Stomach smooth muscle (tissue), 2 donors: ENCODE measurements around the gene SPANXD.
"Not testable (repeated sequence)": the region's sequence is repeated elsewhere in the genome, so short reads cannot be mapped to it uniquely, and the experiment has no call there.

Experiments used
- H3K27ac ChIP-seq: one replicate; pipeline ENCODE4 v1.7.0; 2013; ENCODE audit warnings: mild to moderate bottlenecking, low read length, inconsistent platforms
- H3K27me3 ChIP-seq, 2 donors: one replicate each; pipeline ENCODE4 v1.7.0; 2013; ENCODE audit warnings: low read length in 2 of 2; ENCODE audit not compliant: insufficient read depth in 2 of 2, control insufficient read depth in 1 of 2
- H3K36me3 ChIP-seq, 2 donors: one replicate each; pipeline ENCODE4 v1.7.0; 2013; ENCODE audit warnings: low read length in 2 of 2; ENCODE audit not compliant: control insufficient read depth in 2 of 2, insufficient read depth in 2 of 2
- H3K4me1 ChIP-seq: one replicate; pipeline ENCODE4 v1.7.0; 2013; ENCODE audit warnings: low read length; ENCODE audit not compliant: control insufficient read depth, insufficient read depth
- H3K4me3 ChIP-seq, 2 donors: one replicate each; pipeline ENCODE4 v1.7.0; 2013; ENCODE audit warnings: low read length in 2 of 2
- H3K9ac ChIP-seq, 2 donors: one replicate each; pipeline ENCODE4 v1.7.0; 2013; ENCODE audit warnings: low read length in 2 of 2, mild to moderate bottlenecking in 1 of 2
- H3K9me3 ChIP-seq, 2 donors: one replicate each; pipeline ENCODE4 v1.7.0; 2013; ENCODE audit warnings: low read length in 2 of 2; ENCODE audit not compliant: control insufficient read depth in 2 of 2
- donor health status: healthy.
- donor health status: Pancreatic carcinoma.

The SPANXD gene, protein sequence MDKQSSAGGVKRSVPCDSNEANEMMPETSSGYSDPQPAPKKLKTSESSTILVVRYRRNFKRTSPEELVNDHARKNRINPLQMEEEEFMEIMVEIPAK

GRCh38 chrX:141698639-141699038 lies at the start of gene SPANXD:
Gene SPANXD (minus strand): TSS chrX:141698739. CDS start chrX:141698405, 334 bp downstream.
- not testable (repeated sequence) for H3K9ac ChIP-seq, H3K36me3 ChIP-seq, H3K9me3 ChIP-seq, H3K27me3 ChIP-seq, H3K4me3 ChIP-seq, H3K27ac ChIP-seq, H3K4me1 ChIP-seq

- H3K27me3 ChIP-seq, result no peaks in the 10 kb centered on the region
- no peaks in the 10 kb centered on the region for H3K36me3 ChIP-seq
- H3K9me3 ChIP-seq, result no peaks in the 10 kb centered on the region
- H3K4me1 ChIP-seq, result no peaks in the 10 kb centered on the region
- H3K4me3 ChIP-seq, result no peak overlapping the region
- H3K27ac ChIP-seq, result no peak overlapping the region
- H3K9ac ChIP-seq, result no peak overlapping the region
Observed at GRCh38 chrX:141742666-141743065, 44.1 kb upstream of the SPANXD start.

DNA sequence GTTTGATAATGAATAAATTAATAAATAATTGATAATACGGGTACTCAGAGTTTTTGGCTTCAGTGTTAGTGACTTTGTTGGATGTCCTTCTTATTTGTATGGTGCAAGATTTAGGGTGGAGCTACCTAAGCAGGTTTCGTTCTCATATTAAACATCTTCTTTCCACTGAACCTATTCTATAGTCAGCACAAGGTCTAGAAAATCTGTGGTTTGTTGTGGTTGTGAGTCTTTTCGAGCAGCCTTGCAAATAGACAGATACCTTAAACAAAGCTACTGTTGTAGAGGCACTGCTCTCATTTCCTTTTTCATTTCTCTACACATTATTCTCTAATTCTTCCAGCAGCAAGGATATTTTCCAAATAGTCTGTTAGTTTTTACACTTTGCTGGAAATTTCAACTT lies 38.1 kb upstream of the SPANXD start:
- H3K9me3 ChIP-seq, result no peaks in the 10 kb centered on the region
- H3K4me3 ChIP-seq, result no peak overlapping the region
- no peaks in the 10 kb centered on the region for H3K27me3 ChIP-seq
- no peaks in the 10 kb centered on the region for H3K4me1 ChIP-seq
- no peaks in the 10 kb centered on the region for H3K36me3 ChIP-seq
- H3K9ac ChIP-seq, result no peak overlapping the region
- no peak overlapping the region for H3K27ac ChIP-seq

GRCh38 chrX:141733371-141733770 lies 34.8 kb upstream of the SPANXD start:
- Histone ChIP-seq H3K36me3 (no peaks in the 10 kb centered on the region), H3K4me1 (no peaks in the 10 kb centered on the region), H3K4me3 (no peak overlapping the region), H3K9me3 (no peaks in the 10 kb centered on the region), H3K9ac (no peak overlapping the region), H3K27me3 (no peaks in the 10 kb centered on the region), H3K27ac (no peak overlapping the region)

GRCh38 chrX:141732031-141732430 lies 33.5 kb upstream of the SPANXD start:
- Histone ChIP-seq H3K9me3 (no peaks in the 10 kb centered on the region), H3K9ac (no peak overlapping the region), H3K27me3 (no peaks in the 10 kb centered on the region)

GRCh38 chrX:141724186-141724585 lies 25.6 kb upstream of the SPANXD start:
- no peaks in the 10 kb centered on the region for H3K36me3 ChIP-seq
- H3K4me3 ChIP-seq, result no peak overlapping the region
- no peak overlapping the region for H3K9ac ChIP-seq
- H3K4me1 ChIP-seq, result no peaks in the 10 kb centered on the region
- no peaks in the 10 kb centered on the region for H3K9me3 ChIP-seq
- no peak overlapping the region for H3K27ac ChIP-seq
- no peaks in the 10 kb centered on the region for H3K27me3 ChIP-seq

More at GRCh38 chrX:141732031-141732430, 33.5 kb upstream of the SPANXD start:
- Histone ChIP-seq H3K4me1 (no peaks in the 10 kb centered on the region), H3K27ac (no peak overlapping the region), H3K4me3 (no peak overlapping the region), H3K36me3 (no peaks in the 10 kb centered on the region)

DNA sequence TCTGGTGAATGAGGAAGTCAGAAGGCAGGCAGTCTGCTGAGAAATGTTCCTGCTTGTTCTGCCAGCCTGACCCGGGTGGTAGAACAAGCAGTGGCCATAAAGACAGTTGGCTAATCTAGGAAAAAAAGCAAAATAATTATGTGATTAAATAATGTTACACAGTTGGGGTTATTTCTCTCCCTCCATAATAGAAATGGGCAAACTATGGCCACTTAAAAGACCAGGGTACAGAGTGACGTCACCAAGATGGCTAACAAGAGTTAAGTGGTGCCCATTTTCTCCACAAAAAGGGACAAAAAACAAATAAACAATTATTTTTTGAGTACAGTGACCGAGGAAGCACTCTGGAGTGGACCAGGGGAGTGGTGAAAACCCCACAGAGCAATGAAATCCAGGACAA lies 16.1 kb upstream of the SPANXD start:
- no peaks in the 10 kb centered on the region for H3K27me3 ChIP-seq
- no peaks in the 10 kb centered on the region for H3K4me1 ChIP-seq
- H3K27ac ChIP-seq, result no peak overlapping the region
- no peaks in the 10 kb centered on the region for H3K9me3 ChIP-seq
- no peak overlapping the region for H3K4me3 ChIP-seq
- H3K9ac ChIP-seq, result no peak overlapping the region
- no peaks in the 10 kb centered on the region for H3K36me3 ChIP-seq

GRCh38 chrX:141701072-141701471 lies 2.5 kb upstream of the SPANXD start:
- H3K9me3 ChIP-seq, result no peaks in the 10 kb centered on the region
- no peak overlapping the region for H3K9ac ChIP-seq

DNA sequence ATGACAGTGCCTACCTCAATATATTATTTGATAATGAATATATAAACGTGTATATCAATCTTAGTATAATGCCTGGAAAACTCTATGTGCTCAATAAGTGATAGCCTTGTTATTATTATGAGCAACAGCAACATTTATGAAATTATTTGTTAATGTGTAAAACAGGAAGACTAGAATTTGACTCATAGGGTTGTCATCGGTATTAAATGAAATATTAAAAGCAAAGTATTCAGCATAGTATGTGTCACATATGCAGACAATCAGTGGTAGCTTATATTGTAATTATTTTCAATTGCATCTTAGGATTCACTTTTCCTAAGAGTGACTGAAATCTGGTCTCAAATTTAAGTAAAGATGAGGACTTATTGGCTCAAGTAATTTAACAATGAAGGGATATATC lies 24.6 kb downstream of the SPANXD start:
- H3K9ac ChIP-seq, result no peak overlapping the region
- no peaks in the 10 kb centered on the region for H3K36me3 ChIP-seq
- no peaks in the 10 kb centered on the region for H3K9me3 ChIP-seq
- no peaks in the 10 kb centered on the region for H3K4me1 ChIP-seq
- H3K4me3 ChIP-seq, result no peak overlapping the region
- H3K27me3 ChIP-seq, result no peaks in the 10 kb centered on the region
- no peak overlapping the region for H3K27ac ChIP-seq

More at GRCh38 chrX:141701072-141701471, 2.5 kb upstream of the SPANXD start:
- Histone ChIP-seq H3K27me3 (no peaks in the 10 kb centered on the region), H3K4me1 (no peaks in the 10 kb centered on the region), H3K4me3 (no peak overlapping the region), H3K27ac (no peak overlapping the region), H3K36me3 (no peaks in the 10 kb centered on the region)

DNA sequence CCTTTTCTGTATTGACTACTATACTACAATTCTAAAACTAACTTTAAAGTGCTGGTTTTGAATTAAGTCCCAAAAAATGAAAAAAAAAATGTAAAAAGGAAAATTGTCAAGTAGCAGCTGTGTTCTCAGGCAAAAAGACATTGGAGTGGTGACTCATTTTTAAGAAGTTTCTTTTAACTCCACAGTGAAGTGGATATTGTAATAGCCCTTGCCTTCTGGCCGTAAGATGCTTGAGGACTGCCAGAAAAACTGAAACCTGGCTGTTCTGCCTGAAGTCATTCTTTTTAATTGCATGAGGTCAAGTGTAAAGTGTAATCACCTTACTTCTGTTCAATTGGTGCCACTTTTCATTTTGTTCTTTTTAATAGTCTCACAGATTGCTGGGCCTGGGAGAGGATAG lies 28.9 kb downstream of the SPANXD start:
- no peaks in the 10 kb centered on the region for H3K4me1 ChIP-seq
- H3K36me3 ChIP-seq, result no peaks in the 10 kb centered on the region
- H3K9me3 ChIP-seq, result no peaks in the 10 kb centered on the region
- no peaks in the 10 kb centered on the region for H3K27me3 ChIP-seq
- H3K27ac ChIP-seq, result no peak overlapping the region
- H3K4me3 ChIP-seq, result no peak overlapping the region
- no peak overlapping the region for H3K9ac ChIP-seq

DNA sequence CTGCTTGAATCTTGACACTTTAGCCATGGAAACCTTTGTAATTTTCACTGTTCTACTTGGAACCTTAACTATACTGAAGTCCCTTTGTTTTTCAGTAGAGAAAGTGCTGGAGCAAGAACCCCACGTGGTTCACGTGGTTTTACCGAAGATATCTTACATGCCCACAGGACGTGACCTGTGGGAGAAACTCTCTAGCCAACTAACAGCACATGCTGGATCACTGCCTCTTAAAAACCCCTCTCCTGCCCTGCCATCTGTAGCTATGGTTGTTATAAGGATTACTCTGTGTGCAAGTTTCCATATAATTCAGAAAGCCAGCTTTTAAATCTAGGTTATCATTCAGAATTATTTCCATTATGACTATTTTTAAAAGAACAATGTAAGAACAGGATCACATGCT lies 30.2 kb downstream of the SPANXD start:
- no peaks in the 10 kb centered on the region for H3K36me3 ChIP-seq
- no peaks in the 10 kb centered on the region for H3K9me3 ChIP-seq

More for the DNA sequence above, 30.2 kb downstream of the SPANXD start:
- H3K4me3 ChIP-seq, result no peak overlapping the region
- no peak overlapping the region for H3K9ac ChIP-seq
- no peaks in the 10 kb centered on the region for H3K27me3 ChIP-seq
- no peaks in the 10 kb centered on the region for H3K4me1 ChIP-seq
- no peak overlapping the region for H3K27ac ChIP-seq
